Activated CD4-positive, alpha-beta T cell treated with anti-CD3 and anti-CD28 coated beads for 1 hour (primary cell): Measurements from ENCODE around the gene ACTG1.

Experiments
- DNase-seq: peaks from one replicate; pipeline ENCODE4 v3.0.0-alpha.2; 2020

The ACTG1 gene

GRCh38 chr17:81479175-81480071 is 33.2 kb downstream of the ACTG1 start:
- no peak for DNase-seq

- DNase-seq, result no peak
Observed at GRCh38 chr17:81478119-81478518, 34.5 kb downstream of the ACTG1 start.

GRCh38 chr17:81477173-81477572 is 35.4 kb downstream of the ACTG1 start:
- no peak for DNase-seq

- DNase-seq, result no peak
Observed at GRCh38 chr17:81476635-81477034, 36.0 kb downstream of the ACTG1 start.

- no peak for DNase-seq
Observed at GRCh38 chr17:81476097-81476496, 36.5 kb downstream of the ACTG1 start.

GRCh38 chr17:81474958-81475357 is 37.6 kb downstream of the ACTG1 start:
- no peak for DNase-seq

DNA sequence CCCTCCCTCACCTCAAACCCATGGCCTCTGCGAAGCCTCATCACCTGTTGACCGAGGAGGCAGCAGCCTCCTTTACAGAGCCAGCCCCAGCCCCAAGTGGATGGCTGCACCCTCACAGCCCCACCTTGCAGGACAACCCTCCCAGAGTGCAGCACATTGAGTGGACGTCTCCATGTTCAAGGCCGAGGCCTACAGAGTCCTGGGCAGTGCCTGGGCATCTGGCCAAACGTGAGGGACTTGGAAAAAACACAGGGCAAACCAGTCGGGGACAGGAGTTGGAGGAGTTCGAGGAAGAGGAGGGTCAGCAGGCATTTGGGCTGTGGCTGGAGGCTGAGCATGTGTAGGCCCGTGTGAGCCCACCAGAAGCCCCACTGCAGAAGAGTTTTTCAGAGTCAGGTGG is 39.6 kb downstream of the ACTG1 start:
- no peak for DNase-seq

- no peak for DNase-seq
Observed at GRCh38 chr17:81471818-81472456, 40.7 kb downstream of the ACTG1 start.

DNA sequence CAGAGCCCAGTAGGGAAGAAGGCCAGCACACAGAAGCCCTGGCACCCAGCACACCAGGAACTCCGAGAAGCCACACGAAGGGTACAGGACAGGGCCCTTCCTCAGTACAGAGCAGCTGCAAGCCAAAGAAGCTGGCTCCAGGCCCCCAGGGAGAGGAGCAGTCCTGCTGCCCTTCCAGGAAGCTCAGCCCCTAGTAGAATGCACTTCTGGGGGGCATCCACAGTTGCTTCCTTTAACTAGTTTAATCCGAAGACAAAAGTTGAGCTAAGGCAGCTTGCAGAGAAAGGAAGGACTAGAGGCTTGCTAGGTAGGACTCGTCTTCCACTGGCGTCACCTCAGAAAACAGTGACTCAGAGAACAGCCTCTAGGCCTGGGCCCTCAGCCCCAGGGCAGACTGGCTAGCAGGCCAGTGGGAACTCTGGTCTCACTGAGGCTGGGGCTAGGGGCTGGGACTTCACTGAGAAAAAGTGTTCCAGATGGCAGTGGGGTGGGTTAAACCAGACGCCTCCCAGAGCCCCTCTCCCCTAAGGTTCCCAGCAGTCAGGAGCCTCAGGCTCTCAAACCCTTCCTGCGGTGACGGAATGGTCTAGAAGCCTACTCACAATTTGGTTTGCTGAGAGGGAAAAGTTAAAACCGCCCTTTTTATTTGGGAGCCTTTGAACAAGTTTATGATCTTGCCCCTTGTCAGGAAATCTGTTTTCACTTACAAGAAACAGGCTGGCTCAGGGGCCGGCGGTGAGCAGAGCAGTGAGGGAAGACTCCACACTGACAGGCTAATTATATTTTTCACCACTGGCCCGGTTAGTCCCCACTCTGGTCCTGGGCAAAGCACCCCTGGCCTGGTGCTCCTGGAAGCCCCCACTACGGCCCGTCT is 41.4 kb downstream of the ACTG1 start:
- no peak for DNase-seq

DNA sequence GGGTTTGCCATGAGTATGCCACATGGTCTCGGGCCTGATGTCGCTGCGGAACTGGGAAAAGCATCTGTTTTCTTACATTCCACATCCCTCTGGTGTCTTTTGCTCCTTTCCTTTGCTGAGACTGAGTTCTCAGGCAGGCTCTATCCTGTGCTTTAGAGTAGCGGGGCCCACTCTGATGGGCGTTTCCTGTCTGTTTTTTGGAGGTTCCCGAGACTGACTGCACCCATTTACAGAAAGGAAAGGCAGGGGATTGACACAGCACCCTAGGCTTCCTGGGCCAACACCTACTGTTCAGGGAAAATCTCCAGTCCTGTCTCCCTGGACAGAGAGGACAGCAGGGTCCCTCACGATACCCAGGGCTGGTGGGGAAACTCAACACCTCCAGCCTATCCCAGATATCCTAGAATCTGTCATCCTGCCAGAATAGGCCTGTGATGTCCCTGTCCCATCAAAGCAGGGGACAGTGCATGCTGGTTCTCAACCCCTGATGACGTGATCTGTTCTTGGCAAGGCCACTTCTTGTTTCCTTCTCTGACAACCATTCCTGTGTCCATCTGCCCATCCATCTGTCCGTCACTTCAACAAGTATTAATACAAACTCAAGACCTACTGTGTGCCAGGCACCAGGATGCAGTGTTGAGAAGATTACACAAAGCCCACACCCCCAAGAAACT is 42.2 kb downstream of the ACTG1 start:
- no peak for DNase-seq

DNA sequence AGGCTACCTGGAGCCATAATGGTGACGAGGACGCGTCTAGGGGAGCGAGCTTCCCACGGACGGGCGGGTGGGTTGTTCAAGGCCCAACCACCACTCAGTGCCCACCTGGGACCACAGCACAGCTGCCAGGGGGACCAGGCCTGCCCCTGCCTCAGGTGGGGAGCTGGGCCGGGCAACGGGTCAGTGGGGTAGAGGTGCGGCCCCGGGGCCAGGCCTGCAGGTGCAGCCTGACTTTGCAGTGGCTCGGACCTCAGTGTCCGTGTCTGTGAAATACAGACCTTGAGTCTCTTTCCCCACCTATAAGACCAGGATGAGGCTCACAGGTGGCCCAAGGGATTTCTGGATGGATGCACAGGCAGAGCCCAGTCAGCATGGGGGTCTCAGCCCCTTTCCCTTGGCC is 43.3 kb downstream of the ACTG1 start:
- DNase-seq, result no peak

DNA sequence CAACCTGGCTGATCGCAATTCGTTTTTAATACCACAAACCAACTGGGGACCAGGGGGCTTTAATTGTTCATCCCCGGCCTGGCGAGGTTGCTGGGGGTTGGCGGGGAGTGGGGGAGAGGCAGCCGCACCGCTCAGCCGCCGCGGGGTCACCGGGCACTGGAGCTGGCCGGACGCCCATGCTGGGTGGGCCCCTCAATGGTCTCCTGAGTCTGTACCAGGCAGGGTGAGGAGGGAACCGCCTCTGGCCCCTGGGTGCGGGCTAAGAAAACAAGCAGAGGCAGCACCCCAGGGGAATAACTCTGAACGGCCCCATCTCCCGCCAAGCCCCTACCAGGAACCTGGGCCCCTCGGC is 43.9 kb downstream of the ACTG1 start:
- no peak for DNase-seq

DNA sequence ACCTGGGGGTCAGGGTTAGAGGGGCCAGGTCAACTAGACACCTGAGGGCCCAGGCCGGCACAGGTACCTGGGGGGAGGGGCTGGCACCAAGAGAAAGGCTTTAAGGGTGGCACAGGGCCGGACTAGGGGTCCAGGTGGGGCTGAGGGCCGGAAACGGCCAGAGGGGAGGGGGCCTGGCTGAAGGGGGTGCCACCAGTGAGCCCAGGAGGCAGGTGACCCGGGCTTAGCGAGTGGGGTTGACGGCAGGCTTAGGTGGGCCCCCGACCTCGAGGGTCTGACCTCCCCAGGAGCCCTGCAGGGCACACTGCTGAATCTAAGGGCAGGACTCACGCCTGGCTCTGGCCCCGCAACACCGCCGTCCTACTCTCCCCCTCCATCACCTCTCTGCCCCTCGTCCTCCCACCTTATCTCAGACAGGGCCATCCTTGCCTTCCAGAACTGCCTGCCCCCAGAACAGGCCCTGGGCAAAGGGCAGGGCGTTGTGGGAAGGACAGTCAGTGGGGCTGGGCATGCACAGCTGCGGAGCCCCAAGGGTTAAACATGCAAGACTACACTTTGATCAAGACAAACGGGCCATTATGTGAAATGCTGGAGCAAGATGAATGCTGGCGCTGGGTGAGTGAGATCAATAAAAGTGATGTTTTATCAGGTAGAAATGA is 44.4 kb downstream of the ACTG1 start:
- no peak for DNase-seq

DNA sequence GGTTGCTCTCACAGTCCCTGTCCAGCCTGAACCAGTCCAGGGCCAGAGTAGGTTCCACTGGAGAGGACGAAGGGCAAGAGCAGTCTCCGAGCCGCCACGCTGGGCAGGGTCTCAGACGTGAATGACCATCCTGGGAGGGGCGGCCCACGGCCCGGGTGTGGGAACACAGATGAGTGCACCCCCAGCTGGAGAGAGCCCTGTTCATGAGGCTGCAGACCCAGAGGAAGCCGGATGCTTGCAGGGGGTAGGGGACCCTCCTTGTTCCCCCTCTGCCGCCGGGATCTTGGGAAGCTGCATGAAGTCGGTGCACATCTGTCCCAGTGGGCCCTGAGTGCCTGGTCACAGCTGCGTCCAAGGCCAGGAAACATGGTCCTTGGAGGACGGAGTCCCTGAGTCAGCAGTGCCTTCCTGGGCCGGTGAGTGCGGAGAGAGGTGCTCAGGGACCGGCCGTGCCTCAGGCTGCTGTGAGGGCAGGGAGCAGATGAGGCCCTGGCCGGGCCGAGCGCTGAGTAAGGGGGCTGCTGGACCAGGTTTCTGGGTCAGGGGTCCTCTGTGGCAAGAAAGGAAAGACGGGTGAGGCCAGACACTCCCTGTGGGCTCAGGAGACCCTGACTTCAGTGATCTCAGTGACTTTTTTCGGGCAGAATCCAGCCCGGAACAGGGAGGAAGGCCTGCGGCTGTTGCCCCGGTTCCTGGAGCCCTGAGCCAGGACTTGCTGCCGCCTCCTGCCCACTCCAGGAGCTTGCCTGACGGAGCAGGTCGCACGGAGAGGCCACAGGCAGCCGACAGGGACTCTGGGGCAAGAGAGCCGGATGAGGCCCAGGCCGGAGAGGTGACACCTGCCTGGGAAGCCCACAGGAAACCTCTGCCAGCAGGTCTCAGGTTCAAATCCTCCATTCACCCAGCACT is 45.8 kb downstream of the ACTG1 start:
- DNase-seq, result no peak

DNA sequence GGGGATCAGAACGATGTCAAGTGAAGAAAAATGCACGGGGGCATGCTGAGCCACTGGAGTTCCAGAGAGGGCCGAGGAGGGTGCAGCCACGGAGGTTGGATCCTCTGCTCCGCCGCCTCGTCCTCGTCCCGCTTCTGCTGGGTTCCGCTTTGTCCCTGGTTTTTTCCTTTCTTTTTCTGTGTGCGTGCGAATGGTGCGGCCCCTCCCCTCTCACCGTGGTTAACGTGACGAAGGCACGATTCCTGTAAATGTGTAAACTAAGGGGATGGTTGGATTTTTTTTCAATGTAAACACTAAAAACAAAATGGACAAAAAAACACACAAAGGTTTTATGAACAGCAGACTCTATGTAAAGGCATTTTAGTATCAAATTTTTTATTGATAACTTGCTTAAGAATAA is 46.7 kb downstream of the ACTG1 start:
- no peak for DNase-seq

GRCh38 chr17:81464586-81464985 is 48.0 kb downstream of the ACTG1 start:
- DNase-seq, result no peak

- no peak for DNase-seq
Observed at GRCh38 chr17:81463506-81463905, 49.1 kb downstream of the ACTG1 start.

- no peak for DNase-seq
Observed at GRCh38 chr17:81462506-81463125, 50.0 kb downstream of the ACTG1 start.

GRCh38 chr17:81461607-81462500 is 50.7 kb downstream of the ACTG1 start:
- no peak for DNase-seq
